HEK293 (cell line): Measurements from ENCODE around the gene PRPF19.
A peak's percentile ranks its signal among the peaks of the same experiment; 100 is the strongest.

Experiments used
- CTCF ChIA-PET: fragments of 350-600 bp; formaldehyde crosslinking; extraction: SDS; loops from one replicate; lab custom pipeline; 2021; ENCODE audit warnings: antibody characterized with exemption; lab: Yijun Ruan, JAX
- POLR2A ChIA-PET: fragments of 300-600 bp; formaldehyde crosslinking; extraction: SDS; loops from one replicate; lab custom pipeline; 2020; ENCODE audit warnings: antibody characterized with exemption, inconsistent platforms; lab: Yijun Ruan, JAX
- H3K27ac ChIP-seq: fragments of 200-500 bp; sonication (Bioruptor generic); 2 replicates; pipeline ENCODE4 v1.5.1; 2014; ENCODE audit warnings: low read depth, low read length, control low read depth, inconsistent platforms; ENCODE audit errors: extremely low read depth
- H3K36me3 ChIP-seq, 2 experiments: fragments of 200-500 bp in 1 of 2; sonication (Bioruptor generic) in 1 of 2; 1 replicate in 1 of 2; 2 replicates in 1 of 2; pipeline ENCODE4 v1.5.1; 2014 to 2017; ENCODE audit warnings: inconsistent platforms in 2 of 2, low read length in 2 of 2; ENCODE audit not compliant: control insufficient read depth in 2 of 2, insufficient read depth in 1 of 2
- H3K4me1 ChIP-seq: fragments of 200-500 bp; sonication (Bioruptor generic); 2 replicates; pipeline ENCODE4 v1.5.1; 2014; ENCODE audit warnings: mild to moderate bottlenecking, low read length, inconsistent platforms; ENCODE audit not compliant: control insufficient read depth, insufficient read depth
- H3K4me3 ChIP-seq: 2 replicates; pipeline ENCODE4 v1.5.1; 2011; ENCODE audit warnings: low read depth, mild to moderate bottlenecking, control low read depth, low read length, moderate library complexity
- H3K9me3 ChIP-seq: fragments of 200-500 bp; sonication (Bioruptor generic); 2 replicates; pipeline ENCODE4 v1.5.1; 2014; ENCODE audit warnings: low read depth, low read length, inconsistent platforms; ENCODE audit not compliant: control insufficient read depth, insufficient read depth
- FEZF1 ChIP-seq: fragments of 450-650 bp; formaldehyde crosslinking; IDR thresholded peaks from 2 replicates; pipeline ENCODE4 v1.5.1; 2016; ENCODE audit warnings: missing biosample characterization, missing genetic modification characterization
- ZBTB17 ChIP-seq: fragments of 450-650 bp; formaldehyde crosslinking; IDR thresholded peaks from 2 replicates; pipeline ENCODE4 v1.5.1; 2016; ENCODE audit warnings: missing biosample characterization, missing genetic modification characterization
- ZBTB21 ChIP-seq: fragments of 450-650 bp; formaldehyde crosslinking; IDR thresholded peaks from 2 replicates; pipeline ENCODE4 v1.5.1; 2017; ENCODE audit warnings: missing biosample characterization, missing genetic modification characterization
- ZBTB7A ChIP-seq: fragments of 450-650 bp; formaldehyde crosslinking; IDR thresholded peaks from 2 replicates; pipeline ENCODE4 v1.5.1; 2016; ENCODE audit warnings: low read depth, missing biosample characterization, missing genetic modification characterization
- ZFP37 ChIP-seq: fragments of 450-650 bp; formaldehyde crosslinking; IDR thresholded peaks from 2 replicates; pipeline ENCODE4 v1.5.1; 2016; ENCODE audit warnings: missing biosample characterization, missing genetic modification characterization
- ZNF549 ChIP-seq: fragments of 450-650 bp; IDR thresholded peaks from 2 replicates; pipeline ENCODE4 v1.5.1; 2018; ENCODE audit warnings: missing biosample characterization, missing genetic modification characterization, mild to moderate bottlenecking, inconsistent platforms, moderate library complexity
- ZNF624 ChIP-seq: fragments of 450-650 bp; formaldehyde crosslinking; IDR thresholded peaks from 2 replicates; pipeline ENCODE4 v1.5.1; 2017; ENCODE audit warnings: missing biosample characterization, missing genetic modification characterization
- ZNF664 ChIP-seq: fragments of 450-650 bp; formaldehyde crosslinking; IDR thresholded peaks from 2 replicates; pipeline ENCODE4 v1.5.1; 2016; ENCODE audit warnings: missing biosample characterization, missing genetic modification characterization
- ZNF670 ChIP-seq: fragments of 450-650 bp; formaldehyde crosslinking; IDR thresholded peaks from 2 replicates; pipeline ENCODE4 v1.5.1; 2016; ENCODE audit warnings: missing biosample characterization, missing genetic modification characterization, low read depth
- ZNF677 ChIP-seq: fragments of 450-650 bp; IDR thresholded peaks from 2 replicates; pipeline ENCODE4 v1.5.0; 2018; ENCODE audit warnings: missing biosample characterization, mild to moderate bottlenecking, missing genetic modification characterization, moderate library complexity
- ZNF837 ChIP-seq: fragments of 450-650 bp; formaldehyde crosslinking; IDR thresholded peaks from 2 replicates; pipeline ENCODE4 v1.5.1; 2016; ENCODE audit warnings: missing biosample characterization, missing genetic modification characterization
- TF ChIP-seq, protein P1 (sequence below): fragments of 450-650 bp; IDR thresholded peaks from 2 replicates; pipeline ENCODE4 v1.5.1; 2018; ENCODE audit warnings: missing biosample characterization, mild to moderate bottlenecking, missing genetic modification characterization
- TF ChIP-seq, protein P2 (sequence below): fragments of 450-650 bp; formaldehyde crosslinking; IDR thresholded peaks from 2 replicates; pipeline ENCODE4 v1.5.1; 2016; ENCODE audit warnings: missing biosample characterization, missing genetic modification characterization
- TF ChIP-seq, protein P3 (sequence below): fragments of 450-650 bp; formaldehyde crosslinking; IDR thresholded peaks from 2 replicates; pipeline ENCODE4 v1.5.1; 2016; ENCODE audit warnings: missing biosample characterization, missing genetic modification characterization

PRPF19 gene

GRCh38 chr11:60921777-60922335 is 15.5 kb upstream of the PRPF19 start (continued):
- TF ChIP-seq, protein P1, sequence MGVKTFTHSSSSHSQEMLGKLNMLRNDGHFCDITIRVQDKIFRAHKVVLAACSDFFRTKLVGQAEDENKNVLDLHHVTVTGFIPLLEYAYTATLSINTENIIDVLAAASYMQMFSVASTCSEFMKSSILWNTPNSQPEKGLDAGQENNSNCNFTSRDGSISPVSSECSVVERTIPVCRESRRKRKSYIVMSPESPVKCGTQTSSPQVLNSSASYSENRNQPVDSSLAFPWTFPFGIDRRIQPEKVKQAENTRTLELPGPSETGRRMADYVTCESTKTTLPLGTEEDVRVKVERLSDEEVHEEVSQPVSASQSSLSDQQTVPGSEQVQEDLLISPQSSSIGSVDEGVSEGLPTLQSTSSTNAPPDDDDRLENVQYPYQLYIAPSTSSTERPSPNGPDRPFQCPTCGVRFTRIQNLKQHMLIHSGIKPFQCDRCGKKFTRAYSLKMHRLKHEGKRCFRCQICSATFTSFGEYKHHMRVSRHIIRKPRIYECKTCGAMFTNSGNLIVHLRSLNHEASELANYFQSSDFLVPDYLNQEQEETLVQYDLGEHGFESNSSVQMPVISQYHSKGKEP (tag by site-specific recombination), result no peak
- TF ChIP-seq ZNF670 (tag by site-specific recombination) (no peak), FEZF1 (tag by site-specific recombination) (no peak), ZNF677 (tag by site-specific recombination) (no peak)

GRCh38 chr11:60921259-60921658 is 14.9 kb upstream of the PRPF19 start:
- CTCF ChIA-PET, result interaction anchor here (0.8 kb wide), 1 partner anchor 22 kb away, joined by 4 read pairs; no protein-coding TSS in a partner anchor
- TF ChIP-seq, protein P2, sequence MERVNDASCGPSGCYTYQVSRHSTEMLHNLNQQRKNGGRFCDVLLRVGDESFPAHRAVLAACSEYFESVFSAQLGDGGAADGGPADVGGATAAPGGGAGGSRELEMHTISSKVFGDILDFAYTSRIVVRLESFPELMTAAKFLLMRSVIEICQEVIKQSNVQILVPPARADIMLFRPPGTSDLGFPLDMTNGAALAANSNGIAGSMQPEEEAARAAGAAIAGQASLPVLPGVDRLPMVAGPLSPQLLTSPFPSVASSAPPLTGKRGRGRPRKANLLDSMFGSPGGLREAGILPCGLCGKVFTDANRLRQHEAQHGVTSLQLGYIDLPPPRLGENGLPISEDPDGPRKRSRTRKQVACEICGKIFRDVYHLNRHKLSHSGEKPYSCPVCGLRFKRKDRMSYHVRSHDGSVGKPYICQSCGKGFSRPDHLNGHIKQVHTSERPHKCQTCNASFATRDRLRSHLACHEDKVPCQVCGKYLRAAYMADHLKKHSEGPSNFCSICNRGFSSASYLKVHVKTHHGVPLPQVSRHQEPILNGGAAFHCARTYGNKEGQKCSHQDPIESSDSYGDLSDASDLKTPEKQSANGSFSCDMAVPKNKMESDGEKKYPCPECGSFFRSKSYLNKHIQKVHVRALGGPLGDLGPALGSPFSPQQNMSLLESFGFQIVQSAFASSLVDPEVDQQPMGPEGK (tag by site-specific recombination), result no peak
- TF ChIP-seq ZNF664, result peak; percentile 92

GRCh38 chr11:60919956-60920355 is 13.6 kb upstream of the PRPF19 start:
- H3K9me3 ChIP-seq, result no peaks in the 10 kb centered on the region
- H3K36me3 ChIP-seq, result peaks cover 0 to 62% of the 10 kb centered on the region in 2 experiments; a peak in 1 of 3 replicates
- no peak overlapping the region for H3K4me3 ChIP-seq
- no peak overlapping the region for H3K27ac ChIP-seq
- ChIA-PET CTCF (no interaction called here), POLR2A (no interaction called here)
- H3K4me1 ChIP-seq, result no peaks in the 10 kb centered on the region
- no peak for TF ChIP-seq ZFP37 (tag by site-specific recombination)
- TF ChIP-seq ZNF549 (tag by site-specific recombination), result no peak
- no peak for TF ChIP-seq ZBTB17 (tag by site-specific recombination)
- TF ChIP-seq ZNF837 (tag by site-specific recombination), result no peak
- TF ChIP-seq ZBTB21 (tag by site-specific recombination), result no peak
- no peak for TF ChIP-seq ZBTB7A (tag by site-specific recombination)
- TF ChIP-seq, protein P3, sequence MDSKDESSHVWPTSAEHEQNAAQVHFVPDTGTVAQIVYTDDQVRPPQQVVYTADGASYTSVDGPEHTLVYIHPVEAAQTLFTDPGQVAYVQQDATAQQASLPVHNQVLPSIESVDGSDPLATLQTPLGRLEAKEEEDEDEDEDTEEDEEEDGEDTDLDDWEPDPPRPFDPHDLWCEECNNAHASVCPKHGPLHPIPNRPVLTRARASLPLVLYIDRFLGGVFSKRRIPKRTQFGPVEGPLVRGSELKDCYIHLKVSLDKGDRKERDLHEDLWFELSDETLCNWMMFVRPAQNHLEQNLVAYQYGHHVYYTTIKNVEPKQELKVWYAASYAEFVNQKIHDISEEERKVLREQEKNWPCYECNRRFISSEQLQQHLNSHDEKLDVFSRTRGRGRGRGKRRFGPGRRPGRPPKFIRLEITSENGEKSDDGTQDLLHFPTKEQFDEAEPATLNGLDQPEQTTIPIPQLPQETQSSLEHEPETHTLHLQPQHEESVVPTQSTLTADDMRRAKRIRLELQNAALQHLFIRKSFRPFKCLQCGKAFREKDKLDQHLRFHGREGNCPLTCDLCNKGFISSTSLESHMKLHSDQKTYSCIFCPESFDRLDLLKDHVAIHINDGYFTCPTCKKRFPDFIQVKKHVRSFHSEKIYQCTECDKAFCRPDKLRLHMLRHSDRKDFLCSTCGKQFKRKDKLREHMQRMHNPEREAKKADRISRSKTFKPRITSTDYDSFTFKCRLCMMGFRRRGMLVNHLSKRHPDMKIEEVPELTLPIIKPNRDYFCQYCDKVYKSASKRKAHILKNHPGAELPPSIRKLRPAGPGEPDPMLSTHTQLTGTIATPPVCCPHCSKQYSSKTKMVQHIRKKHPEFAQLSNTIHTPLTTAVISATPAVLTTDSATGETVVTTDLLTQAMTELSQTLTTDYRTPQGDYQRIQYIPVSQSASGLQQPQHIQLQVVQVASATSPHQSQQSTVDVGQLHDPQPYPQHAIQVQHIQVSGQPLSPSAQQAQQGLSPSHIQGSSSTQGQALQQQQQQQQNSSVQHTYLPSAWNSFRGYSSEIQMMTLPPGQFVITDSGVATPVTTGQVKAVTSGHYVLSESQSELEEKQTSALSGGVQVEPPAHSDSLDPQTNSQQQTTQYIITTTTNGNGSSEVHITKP (tag by site-specific recombination), result no peak
- TF ChIP-seq ZNF624 (tag by site-specific recombination), result no peak

More at GRCh38 chr11:60921259-60921658, 14.9 kb upstream of the PRPF19 start:
- Histone ChIP-seq H3K27ac (no peak overlapping the region), H3K9me3 (no peaks in the 10 kb centered on the region), H3K4me1 (no peaks in the 10 kb centered on the region), H3K4me3 (no peak overlapping the region), H3K36me3 (peaks cover 0 to 57% of the 10 kb centered on the region in 2 experiments; a peak in 1 of 3 replicates)
- POLR2A ChIA-PET, result interaction anchor here (1.2 kb wide), 1 partner anchor 15 kb away, joined by 3 read pairs; the partner anchor contains the start of gene PRPF19
